CD4-positive, CD25-positive, alpha-beta regulatory T cell (primary cell): Measurements from ENCODE around the gene PTPRN2. TPM values are rescaled to one million over a fixed set of nuclear protein-coding genes. Genes with fewer than 3 reads are reported as not detected.

Experiments
- ATAC-seq, 2 donors: fragments of 150-1000 bp; cut with Tn5 transposase; one replicate each; pipeline ENCODE4 v1.10.0; 2021; ENCODE audit warnings: low read depth in 2 of 2, moderate number of reproducible peaks in 2 of 2, moderate library complexity in 1 of 2
- DNase-seq, 3 donors: peaks; one replicate each; pipeline versions ENCODE4 v3.0.0 to v3.0.0-alpha.2; 2012 to 2022; ENCODE audit warnings: mixed read lengths in 1 of 3
- H3K27ac ChIP-seq: one replicate; pipeline ENCODE4 v1.7.0; 2013; ENCODE audit warnings: mild to moderate bottlenecking, low read length; ENCODE audit not compliant: insufficient read depth, poor library complexity, severe bottlenecking
- H3K27me3 ChIP-seq: one replicate; pipeline ENCODE4 v1.7.0; 2013; ENCODE audit warnings: low read length; ENCODE audit not compliant: control insufficient read depth, insufficient read depth
- H3K36me3 ChIP-seq: one replicate; pipeline ENCODE4 v1.7.0; 2013; ENCODE audit warnings: mild to moderate bottlenecking, low read length, moderate library complexity; ENCODE audit not compliant: control insufficient read depth, insufficient read depth
- H3K4me1 ChIP-seq: 2 replicates; pipeline ENCODE4 v1.7.0; 2013; ENCODE audit warnings: mild to moderate bottlenecking, low read length; ENCODE audit not compliant: insufficient read depth, control insufficient read depth, poor library complexity, severe bottlenecking
- H3K4me3 ChIP-seq: one replicate; pipeline ENCODE4 v1.7.0; 2013; ENCODE audit warnings: low read depth, mild to moderate bottlenecking, low read length, moderate library complexity
- H3K9me3 ChIP-seq, 2 experiments: 1 replicate in 1 of 2; 2 replicates in 1 of 2; pipeline ENCODE4 v1.7.0; 2013; ENCODE audit warnings: low read length in 2 of 2, mild to moderate bottlenecking in 1 of 2, moderate library complexity in 1 of 2; ENCODE audit not compliant: control insufficient read depth in 2 of 2
- H3K27ac Mint-ChIP-seq, 3 donors: one replicate each; pipeline ENCODE4 v1.8.0; 2020 to 2022; ENCODE audit warnings: mild to moderate bottlenecking in 3 of 3, mixed read lengths in 3 of 3, moderate library complexity in 2 of 3
- H3K27me3 Mint-ChIP-seq: one replicate; pipeline ENCODE4 v1.8.0; 2022; ENCODE audit warnings: mild to moderate bottlenecking, mixed read lengths
- H3K36me3 Mint-ChIP-seq: one replicate; pipeline ENCODE4 v1.8.0; 2020; ENCODE audit warnings: mixed read lengths
- H3K4me1 Mint-ChIP-seq, 4 donors: one replicate each; pipeline ENCODE4 v1.8.0; 2020 to 2022; ENCODE audit warnings: mixed read lengths in 4 of 4, mild to moderate bottlenecking in 1 of 4
- H3K4me3 Mint-ChIP-seq, 4 donors: one replicate each; pipeline ENCODE4 v1.8.0; 2020 to 2022; ENCODE audit warnings: mild to moderate bottlenecking in 4 of 4, mixed read lengths in 4 of 4, moderate library complexity in 3 of 4
- H3K9me3 Mint-ChIP-seq, 7 donors: one replicate each; pipeline ENCODE4 v1.8.0; 2020 to 2022; ENCODE audit warnings: mixed read lengths in 7 of 7, mild to moderate bottlenecking in 3 of 7, moderate library complexity in 2 of 7
- polyA plus RNA-seq, 4 donors: library from polyadenylated mRNA; unstranded; fragments of 300-500 nt; fragmentation: Illumina TruSeq; gene quantifications; one replicate each; pipeline ENCODE4 v1.2.3, GENCODE V29; 2021
- total RNA-seq: library from RNA; stranded (reverse); gene quantifications from one replicate; pipeline ENCODE4 v1.2.3, GENCODE V29; 2022

PTPRN2 gene
- total and polyA plus RNA-seq, 5 donors from 2014 or later, result 1.6 to 4.7 (median 2.7) TPM

DNA sequence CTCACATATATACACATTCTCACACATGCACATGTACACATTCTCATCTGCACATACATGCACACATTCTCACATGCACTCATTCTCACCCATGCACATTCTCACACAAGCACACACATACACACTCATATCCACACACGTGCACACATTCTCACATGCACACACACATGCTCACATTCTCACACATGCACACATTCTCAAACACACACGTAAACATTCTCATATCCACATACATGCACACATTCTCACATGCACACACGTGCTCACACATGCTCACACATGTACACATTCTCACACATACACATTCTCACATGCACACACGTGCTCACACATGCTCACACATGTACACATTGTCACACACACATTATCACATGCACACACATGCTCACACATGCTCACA lies 260.6 kb downstream of the PTPRN2 start:
- ATAC-seq (no peak), DNase-seq (no peak)
- H3K27me3 ChIP-seq, result no peaks in the 10 kb centered on the region
- Mint-ChIP-seq H3K27ac (no peak overlapping the region), H3K4me1 (no peaks in the 10 kb centered on the region), H3K36me3 (no peaks in the 10 kb centered on the region), H3K9me3 (peaks cover 5 to 19% (median 15%) of the 10 kb centered on the region in 7 donors), H3K4me3 (peak overlapping the region in 1 of 4 donors; percentile 0), H3K27me3 (no peaks in the 10 kb centered on the region)
- no peak overlapping the region for H3K27ac ChIP-seq
- H3K9me3 ChIP-seq, result peaks cover 2 to 10% of the 10 kb centered on the region in 2 experiments
- H3K36me3 ChIP-seq, result no peaks in the 10 kb centered on the region
- H3K4me1 ChIP-seq, result no peaks in the 10 kb centered on the region
- H3K4me3 ChIP-seq, result no peak overlapping the region

DNA sequence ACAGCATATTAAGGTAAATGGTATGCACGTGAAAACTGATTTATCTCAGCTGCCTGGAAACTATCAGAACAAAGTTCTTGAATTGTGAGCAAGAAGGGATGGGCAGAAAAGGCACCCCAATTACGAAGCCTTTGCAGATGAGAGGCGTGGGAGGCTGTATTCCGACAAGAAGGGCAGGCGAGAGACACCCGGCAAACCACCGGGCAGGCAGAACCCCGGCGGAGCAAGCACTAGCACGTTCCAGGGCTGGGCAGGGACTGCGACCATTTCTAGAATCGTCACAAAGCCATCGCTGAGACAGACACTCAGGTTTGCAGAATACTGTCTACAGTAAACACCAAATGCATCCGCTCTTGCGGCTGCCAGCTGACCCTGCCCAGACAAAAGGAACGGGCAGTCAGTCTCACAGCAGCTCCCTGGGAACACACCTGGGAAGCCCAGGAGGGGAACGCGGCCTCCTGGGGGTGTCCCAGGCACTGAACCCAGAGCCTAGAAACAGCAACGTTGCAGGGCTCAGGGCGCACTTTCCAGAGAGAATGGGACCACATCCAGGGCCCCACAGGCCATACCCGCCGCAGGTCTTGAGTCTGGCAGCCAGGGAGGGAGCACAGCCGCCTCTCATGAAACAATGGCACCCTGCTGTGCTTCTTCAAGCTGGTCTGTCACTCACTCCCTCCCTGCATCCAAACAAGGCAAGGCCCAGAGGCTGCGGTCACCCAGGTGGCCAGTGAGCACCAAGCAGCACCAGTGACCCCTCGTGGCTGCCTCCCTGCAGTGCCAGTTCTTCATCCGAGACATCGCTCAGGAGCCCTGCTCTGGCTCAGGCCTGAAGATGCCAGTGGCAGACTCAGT lies 261.9 kb downstream of the PTPRN2 start:
- H3K4me1 ChIP-seq, result no peaks in the 10 kb centered on the region
- H3K27ac ChIP-seq, result no peak overlapping the region
- no peak overlapping the region for H3K4me3 ChIP-seq
- no peak for ATAC-seq
- no peaks in the 10 kb centered on the region for H3K27me3 Mint-ChIP-seq
- H3K4me3 Mint-ChIP-seq, result no peak overlapping the region
- H3K27ac Mint-ChIP-seq, result no peak overlapping the region
- H3K9me3 Mint-ChIP-seq, result peaks cover 4 to 19% (median 11%) of the 10 kb centered on the region in 7 donors
- DNase-seq, result no peak
- H3K27me3 ChIP-seq, result no peaks in the 10 kb centered on the region
- H3K9me3 ChIP-seq, result peaks cover 2 to 10% of the 10 kb centered on the region in 2 experiments
- H3K36me3 Mint-ChIP-seq, result no peaks in the 10 kb centered on the region
- H3K4me1 Mint-ChIP-seq, result no peaks in the 10 kb centered on the region
- H3K36me3 ChIP-seq, result no peaks in the 10 kb centered on the region

DNA sequence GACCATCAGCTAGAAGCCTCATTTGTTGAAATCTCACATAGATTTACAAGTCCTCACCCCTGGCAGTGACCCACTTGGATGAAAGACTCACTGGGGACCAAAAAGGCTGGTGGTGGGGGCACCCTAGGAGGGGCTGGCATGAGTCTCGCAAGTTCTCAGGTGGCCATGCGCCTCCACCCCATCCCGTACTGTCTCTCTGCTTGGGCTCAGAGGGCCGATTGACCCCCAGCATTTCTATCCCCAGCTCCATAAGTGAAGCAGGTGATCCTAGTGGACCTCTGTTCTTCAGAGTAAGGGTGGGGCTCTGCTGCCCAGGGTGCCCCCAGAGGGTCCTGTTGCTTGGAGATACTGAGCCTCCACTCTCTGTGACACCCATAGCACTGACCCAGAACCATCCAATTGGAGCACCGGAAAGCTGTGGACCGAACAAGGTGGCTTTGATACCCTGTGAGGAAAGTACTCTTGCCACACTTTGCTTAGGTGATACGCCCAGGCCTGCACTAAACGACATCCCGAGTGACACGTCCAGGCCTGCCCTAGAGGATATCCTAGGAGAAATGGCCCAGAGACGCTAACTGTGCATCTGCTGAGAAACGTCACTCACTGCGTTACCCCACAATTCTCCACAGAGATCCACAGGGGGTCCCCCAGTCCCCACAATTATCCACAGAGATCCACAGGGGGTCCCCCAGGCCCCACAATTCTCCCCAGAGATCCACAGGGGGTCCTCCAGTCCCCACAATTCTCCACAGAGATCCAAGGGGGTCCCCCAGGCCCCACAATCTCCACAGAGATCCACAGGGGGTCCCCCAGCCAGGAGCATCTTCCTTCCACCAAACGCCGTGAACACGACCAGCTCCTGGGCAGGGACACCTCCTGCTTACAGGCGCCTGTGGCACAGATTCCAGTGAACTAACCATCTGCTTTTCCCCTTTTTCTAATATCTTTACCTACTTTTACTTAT lies 262.9 kb downstream of the PTPRN2 start:
- no peak for ATAC-seq
- no peaks in the 10 kb centered on the region for H3K36me3 Mint-ChIP-seq

DNA sequence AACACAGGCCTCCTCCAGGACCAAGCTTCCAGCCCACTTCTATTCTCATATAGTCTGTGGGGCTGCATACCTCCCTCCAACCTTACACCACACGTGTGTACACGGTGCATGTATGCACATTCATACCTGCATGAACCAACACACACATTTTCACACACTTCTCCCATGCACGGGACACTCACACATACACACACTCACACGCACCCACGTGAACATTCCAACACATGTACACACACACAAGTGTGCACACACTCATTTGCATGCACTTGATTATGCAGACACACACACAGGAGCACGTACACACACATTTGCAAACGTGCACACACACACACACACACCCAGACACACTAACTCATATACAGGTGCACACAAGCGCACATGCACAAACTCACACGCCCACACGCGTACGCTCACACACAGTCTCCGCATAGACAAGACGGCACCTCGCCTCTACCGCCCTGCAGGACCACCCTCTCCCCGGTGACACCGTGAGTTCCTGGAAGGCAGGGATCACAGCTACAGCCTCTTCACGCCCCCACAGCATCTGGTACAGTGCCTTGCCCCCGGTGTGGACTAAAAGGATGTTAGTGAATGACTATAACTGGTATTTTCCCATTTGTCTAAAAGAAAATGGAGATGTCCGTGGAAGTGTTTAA lies 263.8 kb downstream of the PTPRN2 start:
- Mint-ChIP-seq H3K9me3 (peaks cover 2 to 17% (median 13%) of the 10 kb centered on the region in 7 donors), H3K27me3 (no peaks in the 10 kb centered on the region), H3K27ac (no peak overlapping the region), H3K4me1 (no peaks in the 10 kb centered on the region), H3K4me3 (no peak overlapping the region), H3K36me3 (no peaks in the 10 kb centered on the region)
- Histone ChIP-seq H3K4me1 (no peaks in the 10 kb centered on the region), H3K27me3 (no peaks in the 10 kb centered on the region), H3K36me3 (no peaks in the 10 kb centered on the region), H3K27ac (no peak overlapping the region), H3K9me3 (peaks cover 2 to 10% of the 10 kb centered on the region in 2 experiments), H3K4me3 (no peak overlapping the region)
- no peak for ATAC-seq
- DNase-seq, result no peak

More for the DNA sequence above, 262.9 kb downstream of the PTPRN2 start:
- H3K4me1 ChIP-seq, result no peaks in the 10 kb centered on the region
- H3K27ac ChIP-seq, result no peak overlapping the region
- H3K27ac Mint-ChIP-seq, result no peak overlapping the region
- peaks cover 2 to 10% of the 10 kb centered on the region in 2 experiments for H3K9me3 ChIP-seq
- no peaks in the 10 kb centered on the region for H3K36me3 ChIP-seq
- no peak for DNase-seq
- H3K9me3 Mint-ChIP-seq, result peaks cover 2 to 20% (median 13%) of the 10 kb centered on the region in 7 donors
- H3K4me3 Mint-ChIP-seq, result no peak overlapping the region
- H3K27me3 ChIP-seq, result no peaks in the 10 kb centered on the region
- no peaks in the 10 kb centered on the region for H3K4me1 Mint-ChIP-seq
- no peak overlapping the region for H3K4me3 ChIP-seq
- no peaks in the 10 kb centered on the region for H3K27me3 Mint-ChIP-seq

DNA sequence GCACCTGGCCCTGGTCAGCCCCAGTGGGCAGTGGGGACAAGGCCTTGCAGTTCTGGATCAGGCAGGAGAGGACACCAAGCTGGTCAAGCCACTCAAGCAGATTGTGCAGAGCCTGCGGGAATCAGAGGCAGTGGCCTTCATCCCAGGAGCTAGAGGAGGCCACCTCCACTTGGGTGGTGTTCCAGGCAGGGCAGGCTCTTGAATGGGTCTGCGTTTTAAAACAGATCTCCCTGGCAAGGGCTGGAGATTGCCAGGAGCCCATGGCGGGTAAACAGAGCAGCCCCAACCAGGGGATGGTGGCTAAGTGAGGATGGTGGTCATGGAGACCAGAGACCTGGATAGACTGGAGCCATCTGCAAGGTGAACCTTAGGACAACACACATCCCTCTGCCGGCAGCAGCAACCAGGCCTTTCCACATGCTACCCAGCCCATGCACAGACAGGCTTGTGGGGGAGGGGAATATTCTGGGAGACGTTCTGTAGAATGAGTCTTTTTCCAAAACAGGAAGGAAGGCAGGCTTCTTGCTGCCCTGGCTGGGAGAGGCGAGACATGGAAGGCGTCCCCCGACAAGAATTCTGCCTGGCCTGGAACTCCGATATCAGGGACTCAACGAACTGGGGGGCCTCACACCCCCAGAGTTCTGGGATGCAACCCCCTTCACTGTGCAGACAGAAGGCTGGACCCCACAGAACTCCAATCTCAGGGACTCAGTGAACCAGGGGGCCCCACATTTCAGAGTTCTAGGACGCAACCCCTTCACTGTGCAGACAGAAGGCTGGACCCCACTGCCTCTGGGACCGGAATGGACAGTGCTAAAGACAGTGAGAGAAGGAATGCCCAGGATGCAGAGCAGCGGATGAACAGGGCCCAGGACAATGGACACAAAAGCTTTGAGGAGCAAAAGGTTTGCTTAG lies 264.8 kb downstream of the PTPRN2 start:
- Mint-ChIP-seq H3K27ac (no peak overlapping the region), H3K36me3 (no peaks in the 10 kb centered on the region), H3K4me1 (no peaks in the 10 kb centered on the region), H3K27me3 (no peaks in the 10 kb centered on the region), H3K9me3 (peaks cover 2 to 15% (median 13%) of the 10 kb centered on the region in 7 donors), H3K4me3 (peak overlapping the region in 1 of 4 donors; percentile 17)
- Histone ChIP-seq H3K9me3 (peaks cover 2 to 4% of the 10 kb centered on the region in 2 experiments), H3K36me3 (no peaks in the 10 kb centered on the region), H3K27me3 (no peaks in the 10 kb centered on the region), H3K4me1 (no peaks in the 10 kb centered on the region), H3K27ac (no peak overlapping the region), H3K4me3 (no peak overlapping the region)
- ATAC-seq, result no peak
- DNase-seq, result no peak

DNA sequence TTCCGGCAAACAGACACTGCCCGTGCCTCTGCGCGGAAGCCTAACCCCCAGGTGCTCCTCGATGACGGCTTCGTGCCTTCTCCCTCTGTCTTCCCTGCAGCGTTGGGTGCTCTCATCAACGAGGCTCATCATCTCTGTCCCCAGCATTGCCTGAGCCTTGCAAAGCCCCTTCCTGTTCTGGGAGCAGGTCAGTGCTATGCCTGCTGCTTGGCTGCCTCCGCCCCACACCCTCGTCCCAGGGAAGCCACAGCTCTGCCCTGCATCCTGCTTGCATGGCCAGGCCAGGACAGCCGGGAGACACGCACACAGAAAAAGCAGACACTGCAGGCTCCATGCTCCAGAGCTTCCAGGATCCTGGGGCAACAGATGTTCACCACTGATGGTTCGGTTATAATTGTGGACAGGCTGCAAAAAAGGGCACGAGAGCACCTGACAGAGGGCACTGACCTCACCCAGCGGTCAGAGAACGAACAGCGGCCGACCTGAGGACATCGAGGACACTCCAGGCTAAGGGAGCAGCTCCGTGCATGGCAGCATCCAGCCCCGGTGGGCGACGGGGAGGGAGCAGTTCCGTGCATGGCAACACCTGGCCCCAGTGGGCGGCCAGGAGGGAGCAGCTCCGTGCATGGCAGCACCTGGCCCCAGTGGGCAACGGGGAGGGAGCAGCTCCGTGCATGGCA lies 265.5 kb downstream of the PTPRN2 start:
- no peak overlapping the region for H3K27ac Mint-ChIP-seq
- no peak overlapping the region for H3K4me3 ChIP-seq
- H3K9me3 ChIP-seq, result peaks cover 0 to 2% of the 10 kb centered on the region in 2 experiments
- no peak overlapping the region for H3K4me3 Mint-ChIP-seq
- no peaks in the 10 kb centered on the region for H3K4me1 ChIP-seq
- no peak for DNase-seq
- H3K27me3 Mint-ChIP-seq, result no peaks in the 10 kb centered on the region
- H3K27me3 ChIP-seq, result no peaks in the 10 kb centered on the region
- ATAC-seq, result no peak
- no peaks in the 10 kb centered on the region for H3K4me1 Mint-ChIP-seq
- peaks cover 2 to 19% (median 8%) of the 10 kb centered on the region in 7 donors for H3K9me3 Mint-ChIP-seq
- H3K36me3 Mint-ChIP-seq, result no peaks in the 10 kb centered on the region
- no peak overlapping the region for H3K27ac ChIP-seq
- H3K36me3 ChIP-seq, result no peaks in the 10 kb centered on the region
